HEK293 (cell line): ENCODE results near the gene ZBTB17.
A peak's percentile ranks its signal among the peaks of the same experiment; 100 is the strongest.

Experiments
- EGR2 ChIP-seq: fragments of 450-650 bp; formaldehyde crosslinking; IDR thresholded peaks from 2 replicates; pipeline ENCODE4 v1.5.1; 2016; ENCODE audit warnings: low read depth, missing biosample characterization, missing genetic modification characterization
- KLF10 ChIP-seq: fragments of 450-650 bp; IDR thresholded peaks from 2 replicates; pipeline ENCODE4 v1.5.1; 2018; ENCODE audit warnings: missing biosample characterization, mild to moderate bottlenecking, missing genetic modification characterization
- KLF16 ChIP-seq: fragments of 450-650 bp; formaldehyde crosslinking; IDR thresholded peaks from 2 replicates; pipeline ENCODE4 v1.5.1; 2017; ENCODE audit warnings: missing biosample characterization, missing genetic modification characterization
- RBAK ChIP-seq: fragments of 450-650 bp; formaldehyde crosslinking; IDR thresholded peaks from 2 replicates; pipeline ENCODE4 v1.5.1; 2016; ENCODE audit warnings: missing biosample characterization, missing genetic modification characterization
- SETDB1 ChIP-seq: IDR thresholded peaks from one replicate; pipeline ENCODE4 v1.6.1; 2017; ENCODE audit warnings: mild to moderate bottlenecking, low read length, moderate library complexity, mixed read lengths; ENCODE audit not compliant: insufficient read length
- SP7 ChIP-seq: fragments of 450-650 bp; formaldehyde crosslinking; IDR thresholded peaks from 2 replicates; pipeline ENCODE4 v1.5.1; 2016; ENCODE audit warnings: missing biosample characterization, missing genetic modification characterization
- ZBTB8A ChIP-seq: fragments of 450-650 bp; formaldehyde crosslinking; IDR thresholded peaks from 2 replicates; pipeline ENCODE4 v1.5.1; 2016; ENCODE audit warnings: missing biosample characterization, missing genetic modification characterization
- ZFP37 ChIP-seq: fragments of 450-650 bp; formaldehyde crosslinking; IDR thresholded peaks from 2 replicates; pipeline ENCODE4 v1.5.1; 2016; ENCODE audit warnings: missing biosample characterization, missing genetic modification characterization
- ZNF112 ChIP-seq: fragments of 450-650 bp; formaldehyde crosslinking; IDR thresholded peaks from 2 replicates; pipeline ENCODE4 v1.5.0; 2017; ENCODE audit warnings: missing biosample characterization, missing genetic modification characterization
- ZNF19 ChIP-seq: fragments of 450-650 bp; formaldehyde crosslinking; IDR thresholded peaks from 2 replicates; pipeline ENCODE4; 2016; ENCODE audit warnings: missing biosample characterization, missing genetic modification characterization, low read depth
- ZNF24 ChIP-seq: fragments of 450-650 bp; formaldehyde crosslinking; IDR thresholded peaks from 2 replicates; pipeline ENCODE4 v1.5.1; 2016; ENCODE audit warnings: missing biosample characterization, missing genetic modification characterization
- ZNF311 ChIP-seq: fragments of 450-650 bp; formaldehyde crosslinking; IDR thresholded peaks from 2 replicates; pipeline ENCODE4 v1.5.1; 2017; ENCODE audit warnings: missing biosample characterization, missing genetic modification characterization, borderline replicate concordance
- ZNF350 ChIP-seq: fragments of 450-650 bp; formaldehyde crosslinking; IDR thresholded peaks from 2 replicates; pipeline ENCODE4 v1.5.0; 2017; ENCODE audit warnings: missing biosample characterization, mild to moderate bottlenecking, missing genetic modification characterization
- ZNF354C ChIP-seq: fragments of 450-650 bp; formaldehyde crosslinking; IDR thresholded peaks from 2 replicates; pipeline ENCODE4 v1.5.1; 2016; ENCODE audit warnings: missing biosample characterization, missing genetic modification characterization, low read depth, borderline replicate concordance
- ZNF501 ChIP-seq: fragments of 450-650 bp; formaldehyde crosslinking; IDR thresholded peaks from 2 replicates; pipeline ENCODE4 v1.5.1; 2016; ENCODE audit warnings: missing biosample characterization, missing genetic modification characterization
- ZNF514 ChIP-seq: fragments of 450-650 bp; formaldehyde crosslinking; IDR thresholded peaks from 2 replicates; pipeline ENCODE4 v1.5.1; 2016; ENCODE audit warnings: missing biosample characterization, missing genetic modification characterization
- ZNF776 ChIP-seq: fragments of 450-650 bp; formaldehyde crosslinking; IDR thresholded peaks from 2 replicates; pipeline ENCODE4 v1.5.0; 2017; ENCODE audit warnings: missing biosample characterization, missing genetic modification characterization, borderline replicate concordance
- ZNF830 ChIP-seq: fragments of 450-650 bp; IDR thresholded peaks from 2 replicates; pipeline ENCODE4 v1.5.0; 2018; ENCODE audit warnings: missing biosample characterization, missing genetic modification characterization, low read depth, mild to moderate bottlenecking, moderate library complexity
- TF ChIP-seq, protein P1 (sequence below): fragments of 450-650 bp; formaldehyde crosslinking; IDR thresholded peaks from 2 replicates; pipeline ENCODE4 v1.5.1; 2016; ENCODE audit warnings: missing biosample characterization, missing genetic modification characterization, borderline replicate concordance
- TF ChIP-seq, protein P2 (sequence below): fragments of 450-650 bp; formaldehyde crosslinking; IDR thresholded peaks from 2 replicates; pipeline ENCODE4 v1.5.1; 2016; ENCODE audit warnings: missing biosample characterization, missing genetic modification characterization
- TF ChIP-seq, protein P3 (sequence below): fragments of 450-650 bp; formaldehyde crosslinking; IDR thresholded peaks from 2 replicates; pipeline ENCODE4 v1.5.1; 2016; ENCODE audit warnings: missing biosample characterization, missing genetic modification characterization
- TF ChIP-seq, protein P4 (sequence below): fragments of 450-650 bp; formaldehyde crosslinking; IDR thresholded peaks from 2 replicates; pipeline ENCODE4 v1.5.1; 2016; ENCODE audit warnings: missing biosample characterization, missing genetic modification characterization
- TF ChIP-seq, protein P5 (sequence below): fragments of 450-650 bp; formaldehyde crosslinking; IDR thresholded peaks from 2 replicates; pipeline ENCODE4 v1.5.1; 2017; ENCODE audit warnings: missing biosample characterization, missing genetic modification characterization
- TF ChIP-seq, protein P6 (sequence below): fragments of 450-650 bp; IDR thresholded peaks from 2 replicates; pipeline ENCODE4 v1.5.1; 2018; ENCODE audit warnings: missing biosample characterization, missing genetic modification characterization
- TF ChIP-seq, protein P7 (sequence below): sonication (generic); formaldehyde crosslinking; IDR thresholded peaks from 2 replicates; pipeline ENCODE4 v1.8.1; 2022; ENCODE audit warnings: mild to moderate bottlenecking, moderate library complexity, missing genetic modification reagents
- TF ChIP-seq, protein P8 (sequence below): fragments of 450-650 bp; formaldehyde crosslinking; IDR thresholded peaks from 2 replicates; pipeline ENCODE4 v1.5.1; 2016; ENCODE audit warnings: missing biosample characterization, missing genetic modification characterization

Gene ZBTB17

DNA sequence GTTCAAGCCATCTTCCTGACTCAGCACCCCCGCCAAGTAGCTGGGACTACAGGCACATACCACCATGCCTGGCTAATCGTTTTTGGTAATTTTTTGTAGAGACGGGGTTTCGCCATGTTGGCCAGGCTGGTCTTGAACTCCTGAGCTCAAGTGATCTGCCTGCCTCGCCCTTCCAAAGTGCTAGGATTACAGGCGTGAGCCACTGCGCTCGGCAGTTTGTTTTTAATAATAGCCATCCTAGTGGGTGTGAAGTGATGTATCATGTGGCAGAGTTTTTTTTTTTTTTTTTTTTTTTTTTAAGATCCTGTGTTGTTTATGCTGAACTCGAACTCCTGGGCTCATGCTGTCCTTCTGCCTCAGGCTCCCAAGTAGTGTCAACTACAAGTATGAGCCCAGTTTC is 76.6 kb downstream of the ZBTB17 start (continued):
- TF ChIP-seq, protein P1, sequence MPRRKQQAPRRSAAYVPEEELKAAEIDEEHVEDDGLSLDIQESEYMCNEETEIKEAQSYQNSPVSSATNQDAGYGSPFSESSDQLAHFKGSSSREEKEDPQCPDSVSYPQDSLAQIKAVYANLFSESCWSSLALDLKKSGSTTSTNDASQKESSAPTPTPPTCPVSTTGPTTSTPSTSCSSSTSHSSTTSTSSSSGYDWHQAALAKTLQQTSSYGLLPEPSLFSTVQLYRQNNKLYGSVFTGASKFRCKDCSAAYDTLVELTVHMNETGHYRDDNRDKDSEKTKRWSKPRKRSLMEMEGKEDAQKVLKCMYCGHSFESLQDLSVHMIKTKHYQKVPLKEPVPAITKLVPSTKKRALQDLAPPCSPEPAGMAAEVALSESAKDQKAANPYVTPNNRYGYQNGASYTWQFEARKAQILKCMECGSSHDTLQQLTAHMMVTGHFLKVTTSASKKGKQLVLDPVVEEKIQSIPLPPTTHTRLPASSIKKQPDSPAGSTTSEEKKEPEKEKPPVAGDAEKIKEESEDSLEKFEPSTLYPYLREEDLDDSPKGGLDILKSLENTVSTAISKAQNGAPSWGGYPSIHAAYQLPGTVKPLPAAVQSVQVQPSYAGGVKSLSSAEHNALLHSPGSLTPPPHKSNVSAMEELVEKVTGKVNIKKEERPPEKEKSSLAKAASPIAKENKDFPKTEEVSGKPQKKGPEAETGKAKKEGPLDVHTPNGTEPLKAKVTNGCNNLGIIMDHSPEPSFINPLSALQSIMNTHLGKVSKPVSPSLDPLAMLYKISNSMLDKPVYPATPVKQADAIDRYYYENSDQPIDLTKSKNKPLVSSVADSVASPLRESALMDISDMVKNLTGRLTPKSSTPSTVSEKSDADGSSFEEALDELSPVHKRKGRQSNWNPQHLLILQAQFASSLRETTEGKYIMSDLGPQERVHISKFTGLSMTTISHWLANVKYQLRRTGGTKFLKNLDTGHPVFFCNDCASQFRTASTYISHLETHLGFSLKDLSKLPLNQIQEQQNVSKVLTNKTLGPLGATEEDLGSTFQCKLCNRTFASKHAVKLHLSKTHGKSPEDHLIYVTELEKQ = no peak
- no peak for TF ChIP-seq RBAK
- TF ChIP-seq, protein P2, sequence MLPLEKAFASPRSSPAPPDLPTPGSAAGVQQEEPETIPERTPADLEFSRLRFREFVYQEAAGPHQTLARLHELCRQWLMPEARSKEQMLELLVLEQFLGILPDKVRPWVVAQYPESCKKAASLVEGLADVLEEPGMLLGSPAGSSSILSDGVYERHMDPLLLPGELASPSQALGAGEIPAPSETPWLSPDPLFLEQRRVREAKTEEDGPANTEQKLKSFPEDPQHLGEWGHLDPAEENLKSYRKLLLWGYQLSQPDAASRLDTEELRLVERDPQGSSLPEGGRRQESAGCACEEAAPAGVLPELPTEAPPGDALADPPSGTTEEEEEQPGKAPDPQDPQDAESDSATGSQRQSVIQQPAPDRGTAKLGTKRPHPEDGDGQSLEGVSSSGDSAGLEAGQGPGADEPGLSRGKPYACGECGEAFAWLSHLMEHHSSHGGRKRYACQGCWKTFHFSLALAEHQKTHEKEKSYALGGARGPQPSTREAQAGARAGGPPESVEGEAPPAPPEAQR = no peak
- TF ChIP-seq, protein P3, sequence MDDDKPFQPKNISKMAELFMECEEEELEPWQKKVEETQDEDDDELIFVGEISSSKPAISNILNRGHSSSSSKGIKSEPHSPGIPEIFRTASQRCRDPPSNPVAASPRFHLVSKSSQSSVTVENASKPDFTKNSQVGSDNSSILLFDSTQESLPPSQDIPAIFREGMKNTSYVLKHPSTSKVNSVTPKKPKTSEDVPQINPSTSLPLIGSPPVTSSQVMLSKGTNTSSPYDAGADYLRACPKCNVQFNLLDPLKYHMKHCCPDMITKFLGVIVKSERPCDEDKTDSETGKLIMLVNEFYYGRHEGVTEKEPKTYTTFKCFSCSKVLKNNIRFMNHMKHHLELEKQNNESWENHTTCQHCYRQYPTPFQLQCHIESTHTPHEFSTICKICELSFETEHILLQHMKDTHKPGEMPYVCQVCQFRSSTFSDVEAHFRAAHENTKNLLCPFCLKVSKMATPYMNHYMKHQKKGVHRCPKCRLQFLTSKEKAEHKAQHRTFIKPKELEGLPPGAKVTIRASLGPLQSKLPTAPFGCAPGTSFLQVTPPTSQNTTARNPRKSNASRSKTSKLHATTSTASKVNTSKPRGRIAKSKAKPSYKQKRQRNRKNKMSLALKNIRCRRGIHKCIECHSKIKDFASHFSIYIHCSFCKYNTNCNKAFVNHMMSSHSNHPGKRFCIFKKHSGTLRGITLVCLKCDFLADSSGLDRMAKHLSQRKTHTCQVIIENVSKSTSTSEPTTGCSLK (tag by site-specific recombination) = no peak
- no peak for TF ChIP-seq ZNF514
- TF ChIP-seq, protein P4, sequence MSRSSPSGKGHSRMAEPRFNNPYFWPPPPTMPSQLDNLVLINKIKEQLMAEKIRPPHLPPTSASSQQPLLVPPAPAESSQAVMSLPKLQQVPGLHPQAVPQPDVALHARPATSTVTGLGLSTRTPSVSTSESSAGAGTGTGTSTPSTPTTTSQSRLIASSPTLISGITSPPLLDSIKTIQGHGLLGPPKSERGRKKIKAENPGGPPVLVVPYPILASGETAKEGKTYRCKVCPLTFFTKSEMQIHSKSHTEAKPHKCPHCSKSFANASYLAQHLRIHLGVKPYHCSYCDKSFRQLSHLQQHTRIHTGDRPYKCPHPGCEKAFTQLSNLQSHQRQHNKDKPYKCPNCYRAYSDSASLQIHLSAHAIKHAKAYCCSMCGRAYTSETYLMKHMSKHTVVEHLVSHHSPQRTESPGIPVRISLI (tag by site-specific recombination) = peak; percentile 96
- peak; percentile 61; the same call in 1 of the 2 replicates for TF ChIP-seq ZBTB8A (tag by site-specific recombination)
- TF ChIP-seq KLF16 (tag by site-specific recombination) = no peak
- no peak for TF ChIP-seq SETDB1
- no peak for TF ChIP-seq ZNF501
- TF ChIP-seq ZNF311 = no peak
- TF ChIP-seq ZNF830 (tag by site-specific recombination) = no peak
- TF ChIP-seq, protein P5, sequence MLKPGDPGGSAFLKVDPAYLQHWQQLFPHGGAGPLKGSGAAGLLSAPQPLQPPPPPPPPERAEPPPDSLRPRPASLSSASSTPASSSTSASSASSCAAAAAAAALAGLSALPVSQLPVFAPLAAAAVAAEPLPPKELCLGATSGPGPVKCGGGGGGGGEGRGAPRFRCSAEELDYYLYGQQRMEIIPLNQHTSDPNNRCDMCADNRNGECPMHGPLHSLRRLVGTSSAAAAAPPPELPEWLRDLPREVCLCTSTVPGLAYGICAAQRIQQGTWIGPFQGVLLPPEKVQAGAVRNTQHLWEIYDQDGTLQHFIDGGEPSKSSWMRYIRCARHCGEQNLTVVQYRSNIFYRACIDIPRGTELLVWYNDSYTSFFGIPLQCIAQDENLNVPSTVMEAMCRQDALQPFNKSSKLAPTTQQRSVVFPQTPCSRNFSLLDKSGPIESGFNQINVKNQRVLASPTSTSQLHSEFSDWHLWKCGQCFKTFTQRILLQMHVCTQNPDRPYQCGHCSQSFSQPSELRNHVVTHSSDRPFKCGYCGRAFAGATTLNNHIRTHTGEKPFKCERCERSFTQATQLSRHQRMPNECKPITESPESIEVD (tag by site-specific recombination) = no peak
- TF ChIP-seq ZNF350 (tag by site-specific recombination) = no peak
- TF ChIP-seq, protein P6, sequence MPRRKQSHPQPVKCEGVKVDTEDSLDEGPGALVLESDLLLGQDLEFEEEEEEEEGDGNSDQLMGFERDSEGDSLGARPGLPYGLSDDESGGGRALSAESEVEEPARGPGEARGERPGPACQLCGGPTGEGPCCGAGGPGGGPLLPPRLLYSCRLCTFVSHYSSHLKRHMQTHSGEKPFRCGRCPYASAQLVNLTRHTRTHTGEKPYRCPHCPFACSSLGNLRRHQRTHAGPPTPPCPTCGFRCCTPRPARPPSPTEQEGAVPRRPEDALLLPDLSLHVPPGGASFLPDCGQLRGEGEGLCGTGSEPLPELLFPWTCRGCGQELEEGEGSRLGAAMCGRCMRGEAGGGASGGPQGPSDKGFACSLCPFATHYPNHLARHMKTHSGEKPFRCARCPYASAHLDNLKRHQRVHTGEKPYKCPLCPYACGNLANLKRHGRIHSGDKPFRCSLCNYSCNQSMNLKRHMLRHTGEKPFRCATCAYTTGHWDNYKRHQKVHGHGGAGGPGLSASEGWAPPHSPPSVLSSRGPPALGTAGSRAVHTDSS (tag by site-specific recombination) = no peak
- no peak for TF ChIP-seq ZNF19 (tag by site-specific recombination)
- TF ChIP-seq ZNF776 = no peak
- TF ChIP-seq ZFP37 (tag by site-specific recombination) = no peak
- peak; percentile 76 for TF ChIP-seq SP7 (tag by site-specific recombination)
- TF ChIP-seq ZNF24 = peak; percentile 13; the same call in 1 of the 2 replicates
- TF ChIP-seq ZNF112 (tag by site-specific recombination) = no peak
- TF ChIP-seq EGR2 = peak; percentile 47
- TF ChIP-seq, protein P7, sequence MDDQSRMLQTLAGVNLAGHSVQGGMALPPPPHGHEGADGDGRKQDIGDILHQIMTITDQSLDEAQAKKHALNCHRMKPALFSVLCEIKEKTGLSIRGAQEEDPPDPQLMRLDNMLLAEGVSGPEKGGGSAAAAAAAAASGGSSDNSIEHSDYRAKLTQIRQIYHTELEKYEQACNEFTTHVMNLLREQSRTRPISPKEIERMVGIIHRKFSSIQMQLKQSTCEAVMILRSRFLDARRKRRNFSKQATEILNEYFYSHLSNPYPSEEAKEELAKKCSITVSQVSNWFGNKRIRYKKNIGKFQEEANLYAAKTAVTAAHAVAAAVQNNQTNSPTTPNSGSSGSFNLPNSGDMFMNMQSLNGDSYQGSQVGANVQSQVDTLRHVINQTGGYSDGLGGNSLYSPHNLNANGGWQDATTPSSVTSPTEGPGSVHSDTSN (CRISPR knock-in tag) = no peak
- TF ChIP-seq, protein P8, sequence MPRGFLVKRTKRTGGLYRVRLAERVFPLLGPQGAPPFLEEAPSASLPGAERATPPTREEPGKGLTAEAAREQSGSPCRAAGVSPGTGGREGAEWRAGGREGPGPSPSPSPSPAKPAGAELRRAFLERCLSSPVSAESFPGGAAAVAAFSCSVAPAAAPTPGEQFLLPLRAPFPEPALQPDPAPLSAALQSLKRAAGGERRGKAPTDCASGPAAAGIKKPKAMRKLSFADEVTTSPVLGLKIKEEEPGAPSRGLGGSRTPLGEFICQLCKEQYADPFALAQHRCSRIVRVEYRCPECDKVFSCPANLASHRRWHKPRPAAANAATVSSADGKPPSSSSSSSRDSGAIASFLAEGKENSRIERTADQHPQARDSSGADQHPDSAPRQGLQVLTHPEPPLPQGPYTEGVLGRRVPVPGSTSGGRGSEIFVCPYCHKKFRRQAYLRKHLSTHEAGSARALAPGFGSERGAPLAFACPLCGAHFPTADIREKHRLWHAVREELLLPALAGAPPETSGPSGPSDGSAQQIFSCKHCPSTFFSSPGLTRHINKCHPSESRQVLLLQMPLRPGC = 0 out of 2 replicates have a peak, but pooled peaks have one; percentile 28
- no peak for TF ChIP-seq ZNF354C (tag by site-specific recombination)
- TF ChIP-seq KLF10 (tag by site-specific recombination) = 0 out of 2 replicates have a peak, but pooled peaks have one; percentile 41
